ENCODE results near the gene SSR1. TPM values are rescaled to one million over a fixed set of nuclear protein-coding genes. Genes with fewer than 3 reads are reported as not detected.

The SSR1 gene
- total RNA-seq, 1 experiment from 2014 or later = 102 TPM

- Histone ChIP-seq H3K27ac (ENCODE audit: insufficient read length, low read depth, low read length) (no peak overlapping the region), H2AFZ (ENCODE audit: low read length) (no peak overlapping the region), H2AK5ac (ENCODE audit: insufficient read length, low read length) (no peak overlapping the region), H4K91ac (ENCODE audit: insufficient read length, low read depth, low read length) (no peak overlapping the region), H2BK20ac (ENCODE audit: low read depth, low read length, poor library complexity, severe bottlenecking) (no peak overlapping the region), H3K9ac (ENCODE audit: extremely low read depth, insufficient read length, low read length) (no peak overlapping the region), H3K27me3 (ENCODE audit: insufficient read depth, low read length) (no peaks in the 10 kb centered on the region), H3K23me2 (ENCODE audit: insufficient read length, low read depth, low read length, poor library complexity, severe bottlenecking) (no peaks in the 10 kb centered on the region), H2BK12ac (ENCODE audit: insufficient read length, low read depth, low read length) (no peak overlapping the region), H3K4me1 (ENCODE audit: insufficient read depth, low read length) (no peaks in the 10 kb centered on the region), H2BK120ac (ENCODE audit: low read depth, low read length, poor library complexity, severe bottlenecking) (no peak overlapping the region), H3K4ac (ENCODE audit: low read depth, low read length) (no peak overlapping the region), H3K9me3 (ENCODE audit: control insufficient read depth, low read depth, low read length) (no peaks in the 10 kb centered on the region), H3K18ac (ENCODE audit: insufficient read length, low read depth, low read length) (no peak overlapping the region), H3K79me2 (ENCODE audit: insufficient read depth, low read length) (no peaks in the 10 kb centered on the region), H3K79me1 (ENCODE audit: insufficient read depth, low read depth, low read length, poor library complexity, severe bottlenecking) (no peaks in the 10 kb centered on the region), H4K5ac (ENCODE audit: insufficient read length, low read depth, low read length) (no peak overlapping the region), H3K56ac (ENCODE audit: insufficient read length, low read depth, low read length) (no peak overlapping the region), H3T11ph (ENCODE audit: low read length) (no peak overlapping the region), H3K23ac (ENCODE audit: insufficient read length, low read depth, low read length) (no peak overlapping the region), H3K4me2 (ENCODE audit: insufficient read depth, insufficient read length, low read length) (no peak overlapping the region), H2BK5ac (ENCODE audit: insufficient read length, low read length) (no peak overlapping the region), H4K8ac (replicated peaks; ENCODE audit: insufficient read length, low read depth, low read length) (no peak overlapping the region), H2BK15ac (ENCODE audit: low read depth, low read length) (no peak overlapping the region), H3K14ac (ENCODE audit: insufficient read depth, low read length) (no peak overlapping the region), H4K20me1 (ENCODE audit: control insufficient read depth, insufficient read depth, insufficient read length) (no peaks in the 10 kb centered on the region)
- Mint-ChIP-seq H3K36me3 (ENCODE audit: insufficient read depth in 1 of 3, low read depth in 3 of 3) (no peaks in the 10 kb centered on the region), H3K4me1 (0 out of 4 replicates have a peak, but pooled peaks cover 0 to 2% of the 10 kb centered on the region in 2 experiments), H3K4me3 (no peak overlapping the region), H3K27ac (no peak overlapping the region), H3K27me3 (ENCODE audit: low read depth) (peaks cover 2% of the 10 kb centered on the region; the same call in 1 of the 2 replicates), H3K9me3 (no peaks in the 10 kb centered on the region; a peak in 3 of 5 replicates)
- no CpG with 5 or more reads among the region's 20 CpGs for WGBS (ENCODE audit: extremely low coverage, insufficient read length, low lambda C conversion rate)
- DNase-seq = no peak
- TF ChIP-seq, protein P1, sequence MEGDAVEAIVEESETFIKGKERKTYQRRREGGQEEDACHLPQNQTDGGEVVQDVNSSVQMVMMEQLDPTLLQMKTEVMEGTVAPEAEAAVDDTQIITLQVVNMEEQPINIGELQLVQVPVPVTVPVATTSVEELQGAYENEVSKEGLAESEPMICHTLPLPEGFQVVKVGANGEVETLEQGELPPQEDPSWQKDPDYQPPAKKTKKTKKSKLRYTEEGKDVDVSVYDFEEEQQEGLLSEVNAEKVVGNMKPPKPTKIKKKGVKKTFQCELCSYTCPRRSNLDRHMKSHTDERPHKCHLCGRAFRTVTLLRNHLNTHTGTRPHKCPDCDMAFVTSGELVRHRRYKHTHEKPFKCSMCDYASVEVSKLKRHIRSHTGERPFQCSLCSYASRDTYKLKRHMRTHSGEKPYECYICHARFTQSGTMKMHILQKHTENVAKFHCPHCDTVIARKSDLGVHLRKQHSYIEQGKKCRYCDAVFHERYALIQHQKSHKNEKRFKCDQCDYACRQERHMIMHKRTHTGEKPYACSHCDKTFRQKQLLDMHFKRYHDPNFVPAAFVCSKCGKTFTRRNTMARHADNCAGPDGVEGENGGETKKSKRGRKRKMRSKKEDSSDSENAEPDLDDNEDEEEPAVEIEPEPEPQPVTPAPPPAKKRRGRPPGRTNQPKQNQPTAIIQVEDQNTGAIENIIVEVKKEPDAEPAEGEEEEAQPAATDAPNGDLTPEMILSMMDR (conservative IDR thresholded peaks at IDR 0.05) = no peak
Observed at GRCh38 chr6:7268362-7268761, 44.6 kb downstream of the SSR1 start.

All from H9 (cell line).